Mesodermal cell (in vitro differentiated cells): ENCODE measurements around the gene ZNF546.
A peak's percentile ranks its signal among the peaks of the same experiment; 100 is the strongest.
"Not testable (repeated sequence)": the region's sequence is repeated elsewhere in the genome, so short reads cannot be mapped to it uniquely, and the experiment has no call there.

ENCODE experiments used
- H3K27ac ChIP-seq: 2 replicates; pipeline ENCODE4 v1.7.0; 2013; ENCODE audit warnings: mild to moderate bottlenecking, low read depth, low read length, moderate library complexity; ENCODE audit not compliant: severe bottlenecking
- H3K36me3 ChIP-seq: 2 replicates; pipeline ENCODE4 v1.7.1; 2013; ENCODE audit warnings: mild to moderate bottlenecking, low read length, moderate library complexity; ENCODE audit not compliant: control insufficient read depth, insufficient read depth
- H3K4me1 ChIP-seq: one replicate; pipeline ENCODE4 v1.7.1; 2013; ENCODE audit warnings: mild to moderate bottlenecking, low read length; ENCODE audit not compliant: insufficient read depth, control insufficient read depth, poor library complexity, severe bottlenecking
- H3K4me3 ChIP-seq: 2 replicates; pipeline ENCODE4 v1.7.0; 2013; ENCODE audit warnings: low read length, control low read depth, mild to moderate bottlenecking; ENCODE audit not compliant: insufficient read depth, poor library complexity, severe bottlenecking; ENCODE audit errors: extremely low read depth
- H3K9me3 ChIP-seq: 2 replicates; pipeline ENCODE4 v1.7.1; 2013; ENCODE audit warnings: mild to moderate bottlenecking, low read length, moderate library complexity; ENCODE audit not compliant: control insufficient read depth
- WGBS, 2 experiments: methylation state at CpG; one replicate each; pipeline ENCODE4 v1.1.5; 2013; ENCODE audit warnings: missing lambda C conversion rate in 2 of 2; ENCODE audit not compliant: insufficient coverage in 2 of 2; 5-methylcytosine and 5-hydroxymethylcytosine counted together

ZNF546 gene

DNA sequence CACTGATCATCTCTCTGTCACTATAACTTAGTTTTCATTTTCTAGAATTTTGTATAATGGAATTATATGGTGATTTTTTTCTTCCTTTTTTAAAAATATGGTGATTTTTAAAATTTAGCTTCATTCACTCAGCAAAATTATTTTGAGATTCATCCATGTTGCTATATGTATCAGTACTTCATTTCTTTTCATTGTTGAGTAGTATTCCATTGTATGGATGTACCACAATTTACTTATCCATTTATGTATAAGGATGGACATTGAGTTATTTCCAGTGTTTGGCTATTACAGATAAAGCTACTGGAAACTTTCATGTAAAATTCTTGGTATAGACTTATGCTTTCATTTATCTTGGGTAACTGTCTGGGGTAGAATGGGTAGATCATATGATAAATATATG is 12.8 kb downstream of the ZNF546 start:
- Histone ChIP-seq H3K27ac (no peak overlapping the region), H3K4me3 (no peak overlapping the region), H3K4me1 (no peaks in the 10 kb centered on the region), H3K9me3 (peaks cover 29% of the 10 kb centered on the region), H3K36me3 (peaks cover 16% of the 10 kb centered on the region)

GRCh38 chr19:40013991-40014390 is 17.1 kb downstream of the ZNF546 start:
- Histone ChIP-seq H3K36me3 (peaks cover 13% of the 10 kb centered on the region), H3K4me1 (no peaks in the 10 kb centered on the region), H3K9me3 (peaks cover 44% of the 10 kb centered on the region), H3K27ac (no peak overlapping the region), H3K4me3 (no peak overlapping the region)
- WGBS, 2 experiments = 80% methylated on average over 2 of the region's 4 CpGs; no CpG with 5 or more reads in 1 of the 2 experiments

GRCh38 chr19:40023969-40024368 is 27.1 kb downstream of the ZNF546 start:
- WGBS, 2 experiments = 67 to 79% methylated on average over 1 to 2 of the region's 3 CpGs
- no peaks in the 10 kb centered on the region for H3K4me1 ChIP-seq
- peaks cover 44% of the 10 kb centered on the region for H3K9me3 ChIP-seq
- no peak overlapping the region for H3K27ac ChIP-seq
- H3K36me3 ChIP-seq = no peaks in the 10 kb centered on the region
- H3K4me3 ChIP-seq = no peak overlapping the region

- Histone ChIP-seq H3K27ac (no peak overlapping the region), H3K36me3 (no peaks in the 10 kb centered on the region), H3K4me1 (no peaks in the 10 kb centered on the region), H3K4me3 (no peak overlapping the region), H3K9me3 (peaks cover 59% of the 10 kb centered on the region)
- WGBS, 2 experiments = 100% methylated on average over 1 to 2 of the region's 4 CpGs
These were observed 29.2 kb downstream of the ZNF546 start for GRCh38 chr19:40025938-40026596.

DNA sequence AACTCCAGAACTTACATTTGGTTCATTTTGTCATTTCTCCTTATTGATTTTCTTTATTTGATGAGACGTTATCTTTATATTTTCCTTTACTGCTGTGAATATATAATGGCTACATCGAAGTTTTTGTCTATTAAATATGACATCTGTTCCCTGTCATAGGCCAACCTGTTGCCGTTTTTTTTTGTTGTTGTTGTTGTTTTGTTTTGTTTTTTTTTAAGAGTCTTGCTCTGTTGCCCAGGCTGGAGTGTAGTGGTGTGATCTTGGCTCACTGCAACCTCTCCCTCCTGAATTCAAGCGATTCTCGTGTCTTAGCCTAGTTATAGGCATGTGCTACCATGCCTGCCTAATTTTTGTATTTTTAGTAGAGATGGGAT is 29.7 kb downstream of the ZNF546 start:
- Histone ChIP-seq H3K9me3 (peaks cover 64% of the 10 kb centered on the region), H3K4me1 (no peaks in the 10 kb centered on the region), H3K27ac (no peak overlapping the region), H3K36me3 (no peaks in the 10 kb centered on the region), H3K4me3 (no peak overlapping the region)
- 90% methylated on average over 2 of the region's 5 CpGs; no CpG with 5 or more reads in 1 of the 2 experiments for WGBS, 2 experiments

GRCh38 chr19:40033989-40034560 is 37.2 kb downstream of the ZNF546 start:
- WGBS, 2 experiments = 100% methylated on average over 1 of the region's 2 CpGs; no CpG with 5 or more reads in 1 of the 2 experiments
- peaks cover 16% of the 10 kb centered on the region for H3K36me3 ChIP-seq
- no peak overlapping the region for H3K27ac ChIP-seq
- peaks cover 72% of the 10 kb centered on the region for H3K9me3 ChIP-seq
- no peaks in the 10 kb centered on the region for H3K4me1 ChIP-seq
- no peak overlapping the region for H3K4me3 ChIP-seq

DNA sequence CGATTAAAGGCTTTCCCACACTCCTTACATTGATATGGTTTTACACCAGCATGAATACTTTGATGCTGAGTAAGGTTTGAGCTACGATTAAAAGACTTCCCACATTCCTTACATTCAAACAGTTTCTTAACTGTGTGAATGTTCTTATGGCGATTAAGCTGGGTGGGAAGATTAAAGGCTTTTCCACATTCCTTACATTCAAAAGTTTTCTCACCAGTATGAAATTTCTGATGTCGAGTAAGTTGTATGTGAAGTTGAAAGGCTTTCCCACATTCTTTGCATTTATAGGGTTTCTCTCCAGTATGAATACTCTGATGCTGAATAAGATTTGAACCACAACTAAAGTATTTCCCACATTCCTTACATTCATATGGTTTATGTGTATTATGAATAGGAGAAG is 39.1 kb downstream of the ZNF546 start:
- Histone ChIP-seq H3K9me3 (peaks cover 57% of the 10 kb centered on the region), H3K4me3 (no peak overlapping the region), H3K27ac (no peak overlapping the region), H3K4me1 (no peaks in the 10 kb centered on the region), H3K36me3 (peaks cover 16% of the 10 kb centered on the region)
- no CpG with 5 or more reads among the region's 4 CpGs for WGBS, 2 experiments

GRCh38 chr19:40038047-40038446 is 41.2 kb downstream of the ZNF546 start:
- Histone ChIP-seq H3K9me3 (peaks cover 45% of the 10 kb centered on the region), H3K36me3 (peaks cover 16% of the 10 kb centered on the region)
- H3K4me3 ChIP-seq, H3K27ac ChIP-seq, H3K4me1 ChIP-seq: not testable (repeated sequence)
- no CpG with 5 or more reads among the region's 3 CpGs for WGBS, 2 experiments

DNA sequence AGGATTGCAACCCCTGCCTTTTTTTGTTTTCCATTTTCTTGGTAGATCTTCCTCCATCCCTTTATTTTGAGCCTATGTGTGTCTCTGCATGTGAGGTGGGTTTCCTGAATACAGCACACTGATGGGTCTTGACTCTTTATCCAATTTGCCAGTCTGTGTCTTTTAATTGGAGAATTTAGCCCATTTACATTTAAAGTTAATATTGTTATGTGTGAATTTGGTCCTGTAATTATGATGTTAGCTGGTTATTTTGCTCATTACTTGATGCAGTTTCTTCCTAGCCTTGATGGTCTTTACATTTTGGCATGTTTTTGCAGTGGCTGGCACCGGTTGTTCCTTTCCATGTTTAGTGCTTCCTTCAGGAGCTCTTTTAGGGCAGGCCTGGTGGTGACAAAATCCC is 44.9 kb downstream of the ZNF546 start:
- H3K4me3 ChIP-seq, H3K4me1 ChIP-seq, H3K27ac ChIP-seq: not testable (repeated sequence)
- peaks cover 37% of the 10 kb centered on the region for H3K9me3 ChIP-seq
- WGBS, 2 experiments = 100% methylated on average over 1 of the region's 1 CpG; no CpG with 5 or more reads in 1 of the 2 experiments
- peaks cover 35% of the 10 kb centered on the region for H3K36me3 ChIP-seq

DNA sequence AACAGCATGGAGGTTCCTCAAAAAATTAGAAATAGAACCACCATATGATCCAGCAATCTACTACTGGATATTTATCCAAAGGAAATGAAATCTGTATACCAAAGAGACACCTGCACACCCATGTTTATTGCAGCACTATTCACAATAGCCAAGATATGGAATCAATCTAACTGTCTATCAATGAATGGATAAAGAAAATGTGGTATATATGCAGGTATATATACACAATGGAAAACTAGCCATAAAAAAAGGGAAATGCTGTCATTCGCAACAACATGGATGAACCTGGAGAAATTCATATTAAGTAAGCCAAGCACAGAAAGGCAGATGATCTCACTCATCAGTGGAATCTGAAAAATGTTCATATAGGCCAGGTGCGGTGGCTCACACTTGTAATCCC is 56.6 kb downstream of the ZNF546 start:
- 90 to 96% methylated on average over 2 of the region's 2 CpGs for WGBS, 2 experiments
- Histone ChIP-seq H3K9me3 (peaks cover 7% of the 10 kb centered on the region), H3K4me1 (no peaks in the 10 kb centered on the region), H3K36me3 (peaks cover 13% of the 10 kb centered on the region), H3K27ac (no peak overlapping the region), H3K4me3 (no peak overlapping the region)

DNA sequence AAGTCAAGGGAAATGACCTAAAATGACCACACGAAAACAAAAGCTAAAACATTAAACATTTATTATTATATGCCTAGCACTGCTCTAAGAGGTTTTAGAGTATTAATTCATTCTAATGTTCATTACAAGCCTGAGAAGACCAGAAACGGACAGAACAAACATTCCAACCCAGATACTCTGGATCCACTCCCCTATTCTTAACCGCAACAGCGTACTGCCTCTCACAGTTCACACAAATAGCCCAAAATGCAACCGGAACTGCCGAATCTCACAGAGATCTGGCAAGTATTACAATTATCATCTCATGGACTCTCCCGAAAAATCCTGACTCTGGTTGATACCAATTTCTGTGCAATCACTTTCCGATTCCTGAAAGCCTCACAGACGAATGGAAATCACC is 57.8 kb downstream of the ZNF546 start:
- H3K4me3 ChIP-seq = peak overlapping the region; percentile 80
- H3K27ac ChIP-seq = no peak overlapping the region
- 90 to 95% methylated on average over 7 to 8 of the region's 9 CpGs for WGBS, 2 experiments

More for the DNA sequence above, 57.8 kb downstream of the ZNF546 start:
- Histone ChIP-seq H3K9me3 (peaks cover 7% of the 10 kb centered on the region), H3K36me3 (peaks cover 2% of the 10 kb centered on the region), H3K4me1 (no peaks in the 10 kb centered on the region)
